MM.1S (cell line): ENCODE measurements around the gene FCHSD2.

Source experiments
- CTCF ChIP-seq: fragments of 300-600 bp; sonication (generic); IDR thresholded peaks from 2 replicates; pipeline ENCODE4 v1.5.1; 2016; ENCODE audit warnings: antibody characterized with exemption, low read length, mixed read lengths
- EZH2 ChIP-seq: fragments of 300-600 bp; sonication (generic); optimal IDR thresholded peaks from 2 replicates; pipeline ENCODE3; 2017; ENCODE audit warnings: low read depth, mild to moderate bottlenecking, antibody characterized with exemption, low read length, mixed read lengths

- TF ChIP-seq CTCF (no peak), EZH2 (no peak)
These were observed 83.0 kb downstream of the FCHSD2 start for GRCh38 chr11:73058989-73059674.
